HepG2 (cell line): ENCODE measurements around the gene CSNK2B. TPM values are rescaled to one million over a fixed set of nuclear protein-coding genes. Genes with fewer than 3 reads are reported as not detected.

Experiments
- ARNTL ChIP-seq: sonication (generic); formaldehyde crosslinking; IDR thresholded peaks from 2 replicates; pipeline ENCODE4 v1.4.0; 2020; ENCODE audit warnings: mild to moderate bottlenecking, missing genetic modification reagents
- HDAC2 ChIP-seq: sonication (generic); formaldehyde crosslinking; IDR thresholded peaks from 2 replicates; pipeline ENCODE4 v1.4.0; 2020; ENCODE audit warnings: missing genetic modification reagents
- MLLT10 ChIP-seq: sonication (generic); formaldehyde crosslinking; IDR thresholded peaks from 2 replicates; pipeline ENCODE4 v1.4.0; 2020; ENCODE audit warnings: missing genetic modification reagents
- NAIF1 ChIP-seq: sonication (generic); formaldehyde crosslinking; IDR thresholded peaks from 2 replicates; pipeline ENCODE4 v1.5.0; 2020; ENCODE audit warnings: mild to moderate bottlenecking, missing genetic modification reagents, borderline replicate concordance
- PAF1 ChIP-seq: IDR thresholded peaks from 2 replicates; pipeline ENCODE4 v1.6.1; 2016; ENCODE audit warnings: missing genetic modification reagents, missing compliant biosample characterization
- PTBP1 ChIP-seq: fragments of 200-400 bp; formaldehyde crosslinking; IDR thresholded peaks from 2 replicates; pipeline ENCODE4 v1.6.1; 2018; ENCODE audit warnings: low read length, low read depth; ENCODE audit not compliant: poor library complexity, severe bottlenecking
- SMYD3 ChIP-seq: sonication (generic); formaldehyde crosslinking; IDR thresholded peaks from 2 replicates; pipeline ENCODE4 v1.8.1; 2023; ENCODE audit warnings: mild to moderate bottlenecking, missing genetic modification reagents
- TCF7 ChIP-seq: sonication (generic); IDR thresholded peaks from 2 replicates; pipeline ENCODE4 v1.6.1; 2016; ENCODE audit warnings: antibody characterized with exemption, low read depth
- ZNF549 ChIP-seq: sonication (generic); formaldehyde crosslinking; IDR thresholded peaks from 2 replicates; pipeline ENCODE4 v1.5.0; 2020; ENCODE audit warnings: missing genetic modification reagents
- ZNF761 ChIP-seq: sonication (generic); formaldehyde crosslinking; conservative IDR thresholded peaks from 2 replicates; pipeline ENCODE4 v1.4.0; 2020; ENCODE audit warnings: mild to moderate bottlenecking, missing genetic modification reagents
- polyA plus RNA-seq, 8 experiments: library from polyadenylated mRNA; depleted of rRNA in 3 of 8; stranded (reverse) in 7 of 8; unstranded in 1 of 8; fragments of >200 nt; fragmentation: Illumina TruSeq in 4 of 8; extraction: Trizol in 4 of 8; gene quantifications; 2 replicates each; pipeline versions ENCODE4 v1.2.1 to v1.2.3, GENCODE V29; 2011 to 2016; ENCODE audit warnings: low read depth in 4 of 8, missing spikeins in 1 of 8, mixed read lengths in 1 of 8; ENCODE audit not compliant: insufficient read depth in 1 of 8
- total RNA-seq, 5 experiments: library from RNA; depleted of rRNA; stranded (reverse); fragments of >200 nt; fragmentation: Illumina TruSeq; extraction: Trizol; gene quantifications; 2 replicates each; pipeline ENCODE4 v1.2.3, GENCODE V29; 2016; ENCODE audit warnings: low read depth in 1 of 5
- TF ChIP-seq, protein P1 (sequence below): fragments of 450-650 bp; IDR thresholded peaks from 2 replicates; pipeline ENCODE4 v1.6.1; 2017; ENCODE audit warnings: mild to moderate bottlenecking
- TF ChIP-seq, protein P2 (sequence below): IDR thresholded peaks from 2 replicates; pipeline ENCODE4 v1.6.1; 2012; ENCODE audit warnings: inconsistent platforms
- TF ChIP-seq, protein P3 (sequence below): sonication (generic); formaldehyde crosslinking; IDR thresholded peaks from 2 replicates; pipeline ENCODE4 v1.8.0; 2022; ENCODE audit warnings: mild to moderate bottlenecking, missing genetic modification reagents
- TF ChIP-seq, protein P4 (sequence below): sonication (generic); formaldehyde crosslinking; IDR thresholded peaks from 2 replicates; pipeline ENCODE4 v1.9.0; 2021; ENCODE audit warnings: missing genetic modification reagents, borderline replicate concordance
- TF ChIP-seq, protein P5 (sequence below): sonication (generic); formaldehyde crosslinking; IDR thresholded peaks from 2 replicates; pipeline ENCODE4 v1.4.0; 2020; ENCODE audit warnings: mild to moderate bottlenecking, missing genetic modification reagents

CSNK2B gene
- total and polyA plus RNA-seq, 2 of the 13 experiments (the other 11 are each of a cell fraction or from before 2014, with no cell fraction given) = 111 to 296 TPM

DNA sequence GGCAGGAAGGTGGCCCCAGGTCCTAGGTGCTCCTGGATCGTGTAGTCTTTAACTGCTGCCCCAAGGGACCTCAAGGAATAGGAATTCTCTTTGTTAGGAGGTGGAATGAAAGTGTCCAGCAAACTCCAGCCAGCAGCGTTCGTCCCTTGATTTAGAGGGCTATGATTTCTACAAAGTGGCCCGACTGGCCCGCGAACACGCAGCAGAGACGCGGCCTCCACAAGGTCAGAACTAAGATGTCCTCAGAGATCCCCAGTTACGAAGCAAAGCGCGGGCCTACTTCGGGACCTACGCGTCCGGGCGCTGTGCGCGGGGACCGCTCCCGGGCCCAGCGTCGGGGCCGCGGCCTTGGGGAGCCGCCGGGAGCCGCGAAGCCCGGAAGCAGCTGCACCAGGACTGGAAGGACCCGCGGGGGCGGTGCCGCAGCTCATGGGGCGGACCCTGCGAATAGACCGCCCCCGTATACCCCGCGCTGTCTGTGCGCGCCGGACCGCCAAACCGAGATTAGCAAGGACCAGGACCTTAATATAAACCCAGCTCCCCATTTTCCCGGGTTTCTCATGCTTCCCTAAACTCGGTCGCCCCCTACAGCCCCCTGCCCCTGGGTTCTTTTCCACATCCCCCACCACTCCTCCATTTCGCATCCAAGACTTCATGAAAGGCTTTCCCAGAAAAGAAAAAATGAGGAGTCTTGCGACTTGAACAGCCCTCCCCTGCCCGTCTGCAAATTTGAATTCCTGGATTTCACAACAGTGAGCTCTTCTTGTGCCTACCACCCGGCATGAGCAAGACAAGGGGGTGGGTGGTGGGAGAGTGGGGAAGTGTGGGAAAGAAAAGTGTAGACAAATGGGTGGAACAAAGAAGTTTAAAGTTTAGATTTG, 5.3 kb upstream of the CSNK2B start, which contains the start of gene C6orf47 (continued):
- TF ChIP-seq, protein P1, sequence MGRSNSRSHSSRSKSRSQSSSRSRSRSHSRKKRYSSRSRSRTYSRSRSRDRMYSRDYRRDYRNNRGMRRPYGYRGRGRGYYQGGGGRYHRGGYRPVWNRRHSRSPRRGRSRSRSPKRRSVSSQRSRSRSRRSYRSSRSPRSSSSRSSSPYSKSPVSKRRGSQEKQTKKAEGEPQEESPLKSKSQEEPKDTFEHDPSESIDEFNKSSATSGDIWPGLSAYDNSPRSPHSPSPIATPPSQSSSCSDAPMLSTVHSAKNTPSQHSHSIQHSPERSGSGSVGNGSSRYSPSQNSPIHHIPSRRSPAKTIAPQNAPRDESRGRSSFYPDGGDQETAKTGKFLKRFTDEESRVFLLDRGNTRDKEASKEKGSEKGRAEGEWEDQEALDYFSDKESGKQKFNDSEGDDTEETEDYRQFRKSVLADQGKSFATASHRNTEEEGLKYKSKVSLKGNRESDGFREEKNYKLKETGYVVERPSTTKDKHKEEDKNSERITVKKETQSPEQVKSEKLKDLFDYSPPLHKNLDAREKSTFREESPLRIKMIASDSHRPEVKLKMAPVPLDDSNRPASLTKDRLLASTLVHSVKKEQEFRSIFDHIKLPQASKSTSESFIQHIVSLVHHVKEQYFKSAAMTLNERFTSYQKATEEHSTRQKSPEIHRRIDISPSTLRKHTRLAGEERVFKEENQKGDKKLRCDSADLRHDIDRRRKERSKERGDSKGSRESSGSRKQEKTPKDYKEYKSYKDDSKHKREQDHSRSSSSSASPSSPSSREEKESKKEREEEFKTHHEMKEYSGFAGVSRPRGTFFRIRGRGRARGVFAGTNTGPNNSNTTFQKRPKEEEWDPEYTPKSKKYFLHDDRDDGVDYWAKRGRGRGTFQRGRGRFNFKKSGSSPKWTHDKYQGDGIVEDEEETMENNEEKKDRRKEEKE = no peak
- TF ChIP-seq PAF1 (peak; percentile 17; the same call in 1 of the 2 replicates), SMYD3 (CRISPR knock-in tag) (no peak; the same call in 1 of the 2 replicates), PTBP1 (no peak), TCF7 (no peak), MLLT10 (CRISPR knock-in tag) (no peak), ARNTL (CRISPR knock-in tag) (no peak), NAIF1 (CRISPR knock-in tag) (peak; percentile 35; the same call in 1 of the 2 replicates), ZNF549 (CRISPR knock-in tag) (peak; percentile 78; the same call in 1 of the 2 replicates), ZNF761 (CRISPR knock-in tag) (peak; percentile 81), HDAC2 (peak; percentile 57)
- TF ChIP-seq, protein P2, sequence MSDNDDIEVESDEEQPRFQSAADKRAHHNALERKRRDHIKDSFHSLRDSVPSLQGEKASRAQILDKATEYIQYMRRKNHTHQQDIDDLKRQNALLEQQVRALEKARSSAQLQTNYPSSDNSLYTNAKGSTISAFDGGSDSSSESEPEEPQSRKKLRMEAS = no peak
- TF ChIP-seq, protein P3, sequence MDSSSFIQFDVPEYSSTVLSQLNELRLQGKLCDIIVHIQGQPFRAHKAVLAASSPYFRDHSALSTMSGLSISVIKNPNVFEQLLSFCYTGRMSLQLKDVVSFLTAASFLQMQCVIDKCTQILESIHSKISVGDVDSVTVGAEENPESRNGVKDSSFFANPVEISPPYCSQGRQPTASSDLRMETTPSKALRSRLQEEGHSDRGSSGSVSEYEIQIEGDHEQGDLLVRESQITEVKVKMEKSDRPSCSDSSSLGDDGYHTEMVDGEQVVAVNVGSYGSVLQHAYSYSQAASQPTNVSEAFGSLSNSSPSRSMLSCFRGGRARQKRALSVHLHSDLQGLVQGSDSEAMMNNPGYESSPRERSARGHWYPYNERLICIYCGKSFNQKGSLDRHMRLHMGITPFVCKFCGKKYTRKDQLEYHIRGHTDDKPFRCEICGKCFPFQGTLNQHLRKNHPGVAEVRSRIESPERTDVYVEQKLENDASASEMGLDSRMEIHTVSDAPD (CRISPR knock-in tag) = 0 out of 2 replicates have a peak, but pooled peaks have one; percentile 46
- TF ChIP-seq, protein P4, sequence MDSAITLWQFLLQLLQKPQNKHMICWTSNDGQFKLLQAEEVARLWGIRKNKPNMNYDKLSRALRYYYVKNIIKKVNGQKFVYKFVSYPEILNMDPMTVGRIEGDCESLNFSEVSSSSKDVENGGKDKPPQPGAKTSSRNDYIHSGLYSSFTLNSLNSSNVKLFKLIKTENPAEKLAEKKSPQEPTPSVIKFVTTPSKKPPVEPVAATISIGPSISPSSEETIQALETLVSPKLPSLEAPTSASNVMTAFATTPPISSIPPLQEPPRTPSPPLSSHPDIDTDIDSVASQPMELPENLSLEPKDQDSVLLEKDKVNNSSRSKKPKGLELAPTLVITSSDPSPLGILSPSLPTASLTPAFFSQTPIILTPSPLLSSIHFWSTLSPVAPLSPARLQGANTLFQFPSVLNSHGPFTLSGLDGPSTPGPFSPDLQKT (CRISPR knock-in tag) = peak; percentile 62; the same call in 1 of the 2 replicates
- TF ChIP-seq, protein P5, sequence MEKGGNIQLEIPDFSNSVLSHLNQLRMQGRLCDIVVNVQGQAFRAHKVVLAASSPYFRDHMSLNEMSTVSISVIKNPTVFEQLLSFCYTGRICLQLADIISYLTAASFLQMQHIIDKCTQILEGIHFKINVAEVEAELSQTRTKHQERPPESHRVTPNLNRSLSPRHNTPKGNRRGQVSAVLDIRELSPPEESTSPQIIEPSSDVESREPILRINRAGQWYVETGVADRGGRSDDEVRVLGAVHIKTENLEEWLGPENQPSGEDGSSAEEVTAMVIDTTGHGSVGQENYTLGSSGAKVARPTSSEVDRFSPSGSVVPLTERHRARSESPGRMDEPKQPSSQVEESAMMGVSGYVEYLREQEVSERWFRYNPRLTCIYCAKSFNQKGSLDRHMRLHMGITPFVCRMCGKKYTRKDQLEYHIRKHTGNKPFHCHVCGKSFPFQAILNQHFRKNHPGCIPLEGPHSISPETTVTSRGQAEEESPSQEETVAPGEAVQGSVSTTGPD (CRISPR knock-in tag) = no peak
